KOPT-K1 (cell line): ENCODE measurements around the gene BRMS1L.
"Not testable (repeated sequence)": the region's sequence is repeated elsewhere in the genome, so short reads cannot be mapped to it uniquely, and the experiment has no call there.

Source experiments
- H3K27ac ChIP-seq: fragments of 200-600 bp; sonication (generic); 2 replicates; pipeline ENCODE4 v1.5.1; 2016; ENCODE audit warnings: antibody characterized with exemption, mild to moderate bottlenecking, low read depth, low read length; ENCODE audit not compliant: poor library complexity, severe bottlenecking
- H3K36me3 ChIP-seq: fragments of 200-600 bp; sonication (generic); 2 replicates; pipeline ENCODE4 v1.5.1; 2017; ENCODE audit warnings: antibody characterized with exemption, mild to moderate bottlenecking, low read length, moderate library complexity; ENCODE audit not compliant: insufficient read depth
- H3K9me3 ChIP-seq: fragments of 200-600 bp; sonication (generic); 2 replicates; pipeline ENCODE4 v1.5.1; 2017; ENCODE audit warnings: antibody characterized with exemption, low read length, mild to moderate bottlenecking; ENCODE audit not compliant: insufficient read depth, poor library complexity, severe bottlenecking

The BRMS1L gene

DNA sequence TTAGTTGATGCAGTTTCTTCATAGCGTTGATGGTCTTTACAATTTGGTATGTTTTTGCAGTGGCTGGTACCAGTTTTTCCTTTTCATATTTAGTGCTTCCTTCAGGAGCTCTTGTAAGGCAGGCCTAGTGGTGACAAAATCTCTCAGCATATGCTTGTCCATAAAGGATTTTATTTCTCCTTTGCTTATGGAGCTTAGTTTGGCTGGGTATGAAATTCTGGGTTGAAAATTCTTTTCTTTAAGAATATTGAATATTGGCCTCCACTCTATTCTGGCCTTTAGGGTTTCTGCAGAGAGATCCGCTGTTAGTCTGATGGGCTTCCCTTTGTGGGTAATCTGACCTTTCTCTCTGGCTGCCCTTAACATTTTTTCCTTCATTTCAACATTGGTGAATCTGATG lies 16.1 kb downstream of the BRMS1L start:
- Histone ChIP-seq H3K36me3 (peaks cover 60% of the 10 kb centered on the region), H3K9me3 (peaks cover 44% of the 10 kb centered on the region)
- not testable (repeated sequence) for H3K27ac ChIP-seq

DNA sequence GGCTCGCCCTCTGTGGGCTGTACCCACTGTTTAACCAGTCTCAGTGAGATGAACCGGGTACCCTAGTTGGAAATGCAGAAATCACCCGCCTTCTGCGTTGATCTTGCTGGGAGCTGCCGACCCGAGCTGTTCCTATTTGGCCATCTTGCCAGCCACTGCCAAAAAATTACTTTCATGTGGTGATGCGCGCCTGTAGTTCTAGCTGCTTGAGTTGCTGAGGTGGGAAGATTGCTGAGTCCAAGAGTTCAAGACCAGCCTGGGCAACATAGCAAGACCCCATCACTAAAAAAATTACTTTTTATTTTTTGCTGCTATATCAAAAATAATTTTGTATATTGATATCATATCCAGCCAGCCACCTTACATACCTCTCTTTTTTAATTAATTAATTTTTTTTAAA lies 18.4 kb downstream of the BRMS1L start:
- H3K9me3 ChIP-seq, result peaks cover 34% of the 10 kb centered on the region
- H3K36me3 ChIP-seq, result peaks cover 52% of the 10 kb centered on the region

DNA sequence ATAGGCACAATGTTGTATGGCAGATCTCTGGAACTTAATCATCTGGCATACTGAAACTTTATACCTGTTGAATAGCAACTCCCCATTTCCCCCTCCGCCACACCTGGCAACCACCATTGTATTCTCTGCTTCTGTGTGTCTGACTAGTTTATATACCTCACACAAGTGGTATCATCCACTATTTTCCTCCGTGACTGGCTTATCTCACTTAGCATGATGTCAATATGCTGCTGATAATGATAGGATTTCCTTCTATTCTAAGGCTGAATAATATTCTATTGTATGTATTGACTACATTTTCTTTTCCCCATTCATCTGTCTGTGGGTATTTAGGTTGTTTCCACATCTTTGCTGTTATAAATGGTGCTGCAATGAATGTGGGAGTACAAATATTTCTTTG lies 21.5 kb downstream of the BRMS1L start:
- Histone ChIP-seq H3K27ac (no peak overlapping the region), H3K9me3 (peaks cover 16% of the 10 kb centered on the region), H3K36me3 (peaks cover 50% of the 10 kb centered on the region)

More for the DNA sequence above, 18.4 kb downstream of the BRMS1L start:
- H3K27ac ChIP-seq, result no peak overlapping the region

DNA sequence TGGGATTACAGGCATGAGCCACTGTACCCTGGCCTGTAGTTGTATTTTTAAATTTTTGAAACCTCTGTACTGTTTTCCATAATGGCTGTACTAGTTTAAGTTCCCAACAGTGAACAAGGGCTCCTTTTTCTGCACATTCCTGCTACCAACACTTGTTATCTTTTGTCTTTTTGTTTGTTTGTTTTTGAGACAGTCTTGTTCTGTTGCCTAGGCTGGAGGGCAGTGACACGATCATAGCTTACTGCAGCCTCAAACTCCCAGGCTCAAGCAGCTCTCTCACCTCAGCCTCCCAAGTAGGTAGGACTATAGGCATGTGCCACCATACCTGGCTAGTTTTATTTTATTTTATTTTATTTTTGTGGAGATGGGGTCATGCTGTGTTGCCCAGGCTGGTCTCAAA lies 23.0 kb downstream of the BRMS1L start:
- Histone ChIP-seq H3K27ac (no peak overlapping the region), H3K36me3 (peaks cover 35% of the 10 kb centered on the region), H3K9me3 (peaks cover 10% of the 10 kb centered on the region)

DNA sequence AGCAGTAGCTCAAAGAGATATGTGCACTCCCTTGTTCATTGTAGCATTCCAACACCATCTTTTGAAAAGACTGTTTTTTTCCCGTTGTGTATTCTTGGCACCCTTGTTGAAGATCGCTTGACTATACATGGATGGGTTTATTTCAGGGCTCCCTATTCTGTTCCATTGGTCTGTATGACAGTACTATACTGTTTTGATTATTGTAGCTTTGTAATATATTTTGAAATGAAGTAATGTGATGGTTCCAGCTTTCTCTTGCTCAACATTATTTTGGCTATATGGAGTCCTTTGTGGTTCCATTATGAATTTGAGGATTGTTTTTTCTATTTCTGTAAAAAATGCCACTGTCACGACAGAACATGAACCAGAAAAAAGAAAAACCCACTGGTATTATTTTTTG lies 25.7 kb downstream of the BRMS1L start:
- Histone ChIP-seq H3K9me3 (peaks cover 10% of the 10 kb centered on the region), H3K36me3 (peaks cover 16% of the 10 kb centered on the region), H3K27ac (no peak overlapping the region)

DNA sequence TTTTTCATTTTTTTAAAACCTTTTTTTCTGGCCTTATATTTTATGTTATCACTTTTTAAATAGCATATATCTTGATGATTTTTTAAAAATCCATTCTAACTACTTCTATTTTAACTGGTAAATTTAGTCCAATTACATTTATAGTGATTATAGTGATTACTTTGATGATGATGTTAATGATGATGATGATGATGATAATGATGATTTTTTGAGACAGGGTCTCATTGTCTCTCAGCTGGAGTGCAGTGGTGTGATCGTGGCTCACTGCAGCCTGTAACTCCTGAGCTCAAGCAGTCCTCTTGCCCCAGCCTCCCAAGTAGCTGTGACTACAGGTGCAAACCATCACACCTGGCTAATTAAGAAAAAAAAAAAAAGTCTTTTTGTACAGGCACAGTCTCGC lies 27.1 kb downstream of the BRMS1L start:
- Histone ChIP-seq H3K9me3 (peaks cover 10% of the 10 kb centered on the region), H3K27ac (no peak overlapping the region), H3K36me3 (peaks cover 20% of the 10 kb centered on the region)

DNA sequence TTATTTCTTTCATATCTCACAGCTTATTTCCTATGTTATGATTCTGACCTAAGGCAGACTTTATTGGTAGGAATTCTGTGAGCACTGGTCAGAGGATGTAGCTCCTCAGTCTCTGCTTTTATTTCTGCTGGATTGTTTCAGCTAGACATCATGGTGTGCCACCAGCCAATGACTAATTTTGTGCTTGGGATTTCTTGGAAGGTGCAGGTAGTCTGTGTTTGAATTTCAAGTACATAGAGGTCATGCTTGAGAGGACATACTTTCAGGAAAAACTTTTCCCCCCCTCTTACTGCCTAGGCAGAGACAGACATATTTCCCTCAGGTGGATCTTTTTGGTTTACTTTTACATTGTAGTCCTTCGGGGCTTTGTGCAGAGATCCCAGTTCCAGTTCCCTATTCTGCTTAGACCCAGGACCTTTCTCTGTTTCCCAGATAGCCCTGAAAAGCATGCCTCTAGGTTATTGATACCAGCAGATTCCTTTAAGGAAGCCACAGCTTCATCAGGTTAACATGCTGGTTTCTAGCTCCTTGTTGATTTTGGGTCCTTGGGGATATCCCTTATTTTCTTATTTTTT lies 28.6 kb downstream of the BRMS1L start:
- no peak overlapping the region for H3K27ac ChIP-seq
- peaks cover 21% of the 10 kb centered on the region for H3K36me3 ChIP-seq

DNA sequence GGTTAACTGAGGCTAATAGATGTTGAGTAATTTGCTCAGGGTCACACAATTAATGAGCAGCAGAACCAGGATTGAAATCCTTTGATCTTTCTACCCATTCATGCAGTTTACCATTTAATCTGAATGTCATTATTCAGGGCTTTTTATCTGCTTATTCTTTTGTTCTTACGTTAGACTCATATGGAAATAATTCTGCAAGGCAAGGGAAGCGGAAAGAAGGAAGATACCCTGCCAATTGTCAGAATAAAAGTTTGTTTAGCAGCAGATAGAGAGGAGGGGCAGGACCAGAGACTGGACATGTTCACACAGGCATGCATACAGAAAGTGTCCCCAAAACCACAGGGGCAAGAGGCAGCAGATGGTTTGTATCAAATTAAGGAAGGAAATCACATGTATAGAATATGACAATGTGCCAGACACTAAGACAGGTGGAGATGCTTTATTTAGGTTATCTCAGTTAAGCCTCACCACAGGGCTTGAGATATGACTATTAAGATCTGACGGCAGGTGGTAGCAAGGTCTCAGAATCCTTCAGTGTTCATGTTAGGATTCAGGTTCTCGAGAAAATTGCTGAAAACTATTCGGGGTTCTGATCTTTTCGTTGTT lies 29.8 kb downstream of the BRMS1L start:
- H3K36me3 ChIP-seq, result peaks cover 20% of the 10 kb centered on the region
- H3K27ac ChIP-seq, result no peak overlapping the region
- peaks cover 10% of the 10 kb centered on the region for H3K9me3 ChIP-seq

More for the DNA sequence above, 28.6 kb downstream of the BRMS1L start:
- peaks cover 10% of the 10 kb centered on the region for H3K9me3 ChIP-seq

DNA sequence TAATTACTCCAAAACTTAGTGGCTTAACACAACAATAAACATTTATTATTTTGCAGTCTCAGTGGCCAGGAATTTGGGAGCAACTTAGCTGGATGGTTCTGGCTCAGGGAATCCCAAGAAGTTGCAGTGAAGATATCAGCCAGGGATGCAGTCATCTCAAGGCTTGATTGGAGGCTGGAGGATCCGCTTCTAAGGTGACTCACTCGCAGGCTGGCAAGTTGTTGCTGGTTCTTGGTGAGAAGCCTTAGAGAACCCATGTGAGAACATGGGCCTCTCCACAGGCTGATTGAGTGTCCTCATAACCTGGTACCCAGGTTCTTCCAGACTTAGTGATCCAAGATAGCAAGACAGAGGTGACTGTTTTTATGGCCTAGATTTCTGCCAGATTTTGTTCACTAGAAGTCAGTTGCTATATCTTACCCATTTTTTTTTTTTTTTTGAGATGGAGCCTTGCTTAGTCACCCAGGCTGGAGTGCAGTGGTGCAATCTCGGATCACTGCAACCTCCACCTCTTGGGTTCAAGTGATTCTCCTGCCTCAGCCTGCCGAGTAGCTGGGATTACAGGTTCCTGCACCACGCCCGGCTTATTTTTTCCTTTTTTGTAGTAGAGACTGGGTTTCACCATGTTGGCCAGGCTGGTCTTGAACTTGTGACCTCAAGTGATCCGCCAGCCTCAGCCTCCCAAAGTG lies 32.5 kb downstream of the BRMS1L start:
- Histone ChIP-seq H3K27ac (no peak overlapping the region), H3K36me3 (peaks cover 22% of the 10 kb centered on the region), H3K9me3 (no peaks in the 10 kb centered on the region)

DNA sequence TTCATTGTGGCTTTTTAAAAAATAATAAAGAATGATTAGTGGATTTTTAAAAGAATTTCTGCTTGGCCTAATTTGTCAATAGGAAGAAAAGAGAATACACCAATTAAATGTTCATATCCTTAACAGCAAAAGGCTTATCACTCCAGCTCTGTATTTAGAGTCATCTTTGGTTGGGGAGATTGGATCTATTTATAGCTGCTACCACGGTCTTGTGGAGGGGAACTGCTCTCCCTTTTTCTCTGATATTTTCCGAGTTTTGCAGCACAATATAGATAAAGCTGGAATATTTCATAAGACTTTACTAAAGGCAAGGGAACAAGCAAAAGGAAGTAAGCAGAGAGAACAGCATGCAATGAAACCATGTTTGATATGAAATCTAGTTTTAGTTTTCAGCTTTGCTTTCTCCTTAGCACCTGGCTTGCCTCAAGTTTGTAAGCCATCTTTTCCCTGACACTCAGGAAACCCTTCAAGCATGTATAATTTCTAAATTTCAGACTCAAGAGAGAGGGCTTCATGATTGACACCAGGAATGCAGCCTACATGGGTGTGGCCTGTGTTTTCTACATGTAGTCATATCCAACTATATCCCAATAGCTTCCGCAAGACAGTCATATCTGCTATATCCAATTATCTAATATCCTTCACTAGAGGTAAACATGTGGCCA lies 35.2 kb downstream of the BRMS1L start:
- Histone ChIP-seq H3K36me3 (peaks cover 44% of the 10 kb centered on the region), H3K27ac (no peak overlapping the region)

DNA sequence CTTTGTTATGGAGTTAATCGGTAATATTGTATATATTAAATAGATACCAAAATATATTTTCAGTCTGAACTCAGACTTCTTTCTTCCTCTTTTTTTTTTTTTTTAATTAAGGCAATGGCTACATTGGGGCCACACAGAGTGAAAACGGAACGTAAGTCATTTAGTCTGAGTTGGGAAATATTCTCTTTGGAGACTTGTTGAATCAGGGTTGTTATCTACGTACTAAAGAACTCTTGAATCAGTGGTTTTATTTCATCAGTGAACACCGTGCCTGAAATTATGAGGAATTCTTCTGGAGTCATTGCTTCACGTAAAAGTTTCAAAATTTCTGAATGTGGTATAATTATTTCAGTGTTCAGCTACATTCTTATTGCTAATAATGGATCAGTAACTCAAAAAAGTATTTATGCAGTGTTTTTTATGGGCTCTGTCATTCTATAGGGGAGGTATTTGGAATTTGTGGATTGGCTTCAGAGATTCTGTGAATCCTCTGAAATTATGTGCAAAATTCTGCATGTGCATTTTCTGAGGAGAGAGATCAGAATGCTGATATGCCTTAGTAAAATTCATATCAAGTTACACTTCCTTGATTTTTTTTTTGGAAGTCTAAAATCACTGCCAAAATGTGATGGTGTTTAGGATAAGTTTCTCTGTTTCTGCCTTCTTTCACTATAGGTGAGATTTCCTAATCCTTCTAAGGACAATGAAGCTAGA lies 39.6 kb downstream of the BRMS1L start:
- Histone ChIP-seq H3K9me3 (no peaks in the 10 kb centered on the region), H3K36me3 (peaks cover 43% of the 10 kb centered on the region), H3K27ac (no peak overlapping the region)

More for the DNA sequence above, 35.2 kb downstream of the BRMS1L start:
- H3K9me3 ChIP-seq, result no peaks in the 10 kb centered on the region

DNA sequence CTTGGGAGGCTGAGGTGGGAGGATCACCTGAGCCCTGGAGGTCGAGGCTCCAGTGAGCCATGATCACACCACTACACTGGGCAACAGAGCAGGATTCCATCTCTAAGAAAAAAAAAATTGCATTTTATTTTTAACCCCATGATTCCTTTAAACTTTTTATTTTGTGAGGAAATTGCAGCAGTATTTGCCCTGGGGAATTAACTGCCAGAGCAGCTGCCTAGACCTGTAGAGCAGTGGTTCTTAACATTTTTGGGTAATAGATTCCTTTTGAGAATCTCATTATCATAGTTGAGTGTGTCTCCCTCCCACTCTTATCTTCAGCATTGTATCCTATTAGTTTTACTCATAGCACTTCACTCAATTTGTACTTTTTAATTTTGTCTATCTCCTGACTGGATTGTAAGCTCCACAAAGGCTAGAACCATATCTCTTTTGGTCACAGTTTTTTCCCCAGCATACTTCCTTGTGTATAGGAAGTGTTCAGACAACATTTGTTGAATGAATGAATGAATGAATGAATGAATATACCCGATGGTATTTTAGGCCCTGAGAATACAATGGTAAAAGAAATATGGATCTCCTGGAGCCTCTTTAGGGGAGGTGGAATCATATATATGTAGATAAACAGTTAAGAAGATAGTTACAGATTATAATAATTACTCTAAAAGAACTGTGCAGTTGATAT lies 40.6 kb downstream of the BRMS1L start:
- H3K27ac ChIP-seq, result no peak overlapping the region
- H3K36me3 ChIP-seq, result peaks cover 43% of the 10 kb centered on the region
- H3K9me3 ChIP-seq, result no peaks in the 10 kb centered on the region

DNA sequence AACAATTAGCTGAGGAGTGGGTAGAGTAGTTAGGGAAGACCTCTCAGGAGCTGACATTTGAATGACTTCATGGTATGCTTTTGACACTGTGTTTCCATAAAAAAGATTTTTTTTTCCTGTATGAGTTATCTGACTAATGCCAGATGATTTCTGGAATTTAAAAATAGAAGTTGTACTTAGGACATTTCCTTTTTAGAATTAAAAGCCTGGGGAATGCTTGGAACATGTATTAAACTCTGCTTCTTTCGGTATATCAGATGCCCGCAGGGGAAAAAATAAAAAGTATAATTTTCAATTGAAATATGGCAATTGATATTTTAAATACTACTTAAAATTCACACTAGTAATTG lies 41.1 kb downstream of the BRMS1L start:
- Histone ChIP-seq H3K9me3 (no peaks in the 10 kb centered on the region), H3K36me3 (peaks cover 43% of the 10 kb centered on the region), H3K27ac (no peak overlapping the region)

DNA sequence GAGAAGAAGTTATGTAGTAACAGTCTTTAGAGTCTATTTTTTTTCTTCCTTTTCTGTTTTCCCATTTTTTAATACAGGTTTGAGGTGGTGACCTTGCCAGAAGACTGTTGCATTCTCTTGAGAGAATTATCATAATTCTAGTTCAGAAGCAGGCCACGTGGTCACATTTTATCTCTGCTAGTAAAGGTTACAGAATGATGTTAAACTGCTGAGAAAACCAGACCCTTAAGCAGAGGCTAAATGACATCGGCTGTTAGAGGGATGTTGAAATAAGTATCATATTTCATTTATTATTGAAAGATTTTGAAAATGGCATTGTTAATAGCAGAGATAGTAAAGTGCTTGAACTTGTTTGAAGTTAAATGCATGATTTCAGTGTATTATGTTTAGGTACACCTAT lies 49.2 kb downstream of the BRMS1L start:
- H3K27ac ChIP-seq, result no peak overlapping the region
- no peaks in the 10 kb centered on the region for H3K9me3 ChIP-seq
- no peaks in the 10 kb centered on the region; the same call in 1 of the 2 replicates for H3K36me3 ChIP-seq
